Right atrium auricular region (tissue), 2 donors: ENCODE results near the gene GMIP. TPM values are rescaled to one million over a fixed set of nuclear protein-coding genes. Genes with fewer than 3 reads are reported as not detected.

ENCODE experiments used
- DNase-seq: peaks from one replicate; pipeline ENCODE4 v3.0.0-alpha.2; 2019; ENCODE audit warnings: low spot score
- H3K27ac ChIP-seq, 2 donors: fragments of 200-600 bp; sonication (generic); 1 replicate in 1 of 2; 2 replicates in 1 of 2; pipeline ENCODE4 v1.5.1; 2016 to 2019
- H3K27me3 ChIP-seq, 2 donors: fragments of 200-600 bp; sonication (generic); one replicate each; pipeline versions ENCODE4 v1.5.1 to v1.6.0; 2017 to 2019
- H3K36me3 ChIP-seq: fragments of 200-600 bp; sonication (generic); one replicate; pipeline ENCODE4 v1.5.1; 2016
- H3K4me1 ChIP-seq, 2 donors: fragments of 200-600 bp; sonication (generic); one replicate each; pipeline versions ENCODE4 v1.5.1 to v1.6.0; 2017 to 2019
- H3K4me3 ChIP-seq, 2 donors: fragments of 200-600 bp; sonication (generic); 1 replicate in 1 of 2; 2 replicates in 1 of 2; pipeline ENCODE4 v1.5.1; 2017 to 2019; ENCODE audit warnings: mild to moderate bottlenecking in 1 of 2, moderate library complexity in 1 of 2
- H3K9me3 ChIP-seq, 2 donors: fragments of 200-600 bp; sonication (generic); one replicate each; pipeline ENCODE4 v1.5.1; 2019
- total RNA-seq, 2 donors: library from RNA; depleted of rRNA; stranded (reverse); fragments of >200 nt; gene quantifications; one replicate each; pipeline ENCODE4 v1.1.0, GENCODE V29; 2016
- TF ChIP-seq, protein P1 (sequence below), 2 donors: fragments of 200-600 bp; sonication (generic); IDR thresholded peaks; one replicate each; pipeline ENCODE4 v1.5.1; 2019; ENCODE audit warnings: antibody characterized with exemption in 2 of 2

The GMIP gene
- total RNA-seq, 2 donors from 2014 or later: 2.3 to 4.9 TPM

DNA sequence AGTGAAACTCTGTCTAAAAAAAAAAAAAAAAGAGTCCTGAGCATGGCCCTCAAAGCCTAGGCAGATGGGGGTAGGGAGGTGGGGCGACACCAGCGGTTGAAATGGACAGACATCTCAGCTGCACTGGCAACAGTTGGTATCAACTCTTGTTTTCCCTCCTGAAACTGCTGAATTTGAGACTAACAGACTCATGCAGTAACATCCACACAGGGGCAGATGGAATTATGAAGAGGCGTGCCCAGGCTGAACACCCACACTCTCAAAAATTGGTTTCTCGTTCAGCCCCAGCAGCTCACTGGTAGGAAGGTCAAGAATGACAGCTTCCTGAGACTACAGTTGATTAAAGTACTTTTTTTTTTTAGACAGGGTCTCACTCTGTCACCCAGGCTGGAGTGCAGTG is 49.1 kb downstream of the GMIP start:
- H3K4me1 ChIP-seq: no peaks in the 10 kb centered on the region
- H3K9me3 ChIP-seq: no peaks in the 10 kb centered on the region
- H3K27me3 ChIP-seq: no peaks in the 10 kb centered on the region
- no peaks in the 10 kb centered on the region for H3K36me3 ChIP-seq
- DNase-seq: no peak
- no peak overlapping the region for H3K4me3 ChIP-seq
- no peak overlapping the region for H3K27ac ChIP-seq
- TF ChIP-seq, protein P1, sequence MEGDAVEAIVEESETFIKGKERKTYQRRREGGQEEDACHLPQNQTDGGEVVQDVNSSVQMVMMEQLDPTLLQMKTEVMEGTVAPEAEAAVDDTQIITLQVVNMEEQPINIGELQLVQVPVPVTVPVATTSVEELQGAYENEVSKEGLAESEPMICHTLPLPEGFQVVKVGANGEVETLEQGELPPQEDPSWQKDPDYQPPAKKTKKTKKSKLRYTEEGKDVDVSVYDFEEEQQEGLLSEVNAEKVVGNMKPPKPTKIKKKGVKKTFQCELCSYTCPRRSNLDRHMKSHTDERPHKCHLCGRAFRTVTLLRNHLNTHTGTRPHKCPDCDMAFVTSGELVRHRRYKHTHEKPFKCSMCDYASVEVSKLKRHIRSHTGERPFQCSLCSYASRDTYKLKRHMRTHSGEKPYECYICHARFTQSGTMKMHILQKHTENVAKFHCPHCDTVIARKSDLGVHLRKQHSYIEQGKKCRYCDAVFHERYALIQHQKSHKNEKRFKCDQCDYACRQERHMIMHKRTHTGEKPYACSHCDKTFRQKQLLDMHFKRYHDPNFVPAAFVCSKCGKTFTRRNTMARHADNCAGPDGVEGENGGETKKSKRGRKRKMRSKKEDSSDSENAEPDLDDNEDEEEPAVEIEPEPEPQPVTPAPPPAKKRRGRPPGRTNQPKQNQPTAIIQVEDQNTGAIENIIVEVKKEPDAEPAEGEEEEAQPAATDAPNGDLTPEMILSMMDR (IDR thresholded peaks at IDR 0.05): no peak

DNA sequence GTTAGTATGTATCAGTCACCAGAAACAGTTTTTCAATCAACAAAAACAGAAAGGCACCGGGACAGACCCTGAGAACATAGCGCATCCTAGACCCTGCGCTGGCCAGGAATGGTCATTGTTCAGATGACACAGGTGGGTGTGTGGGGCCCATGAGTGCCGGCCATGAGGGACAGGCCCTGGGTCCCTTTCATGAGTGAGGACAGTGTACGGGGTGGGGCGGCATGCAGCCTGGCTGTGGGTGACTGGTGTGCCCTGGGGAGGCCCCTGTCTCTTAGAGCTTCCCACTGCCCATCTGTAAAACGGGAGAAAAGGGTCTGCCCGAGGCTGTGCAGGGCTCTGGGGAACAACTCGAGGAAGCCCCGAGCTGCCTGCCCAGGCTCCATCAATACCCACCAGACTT is 50.8 kb downstream of the GMIP start:
- TF ChIP-seq, protein P1 (IDR thresholded peaks at IDR 0.05): no peak
- no peaks in the 10 kb centered on the region for H3K9me3 ChIP-seq

DNA sequence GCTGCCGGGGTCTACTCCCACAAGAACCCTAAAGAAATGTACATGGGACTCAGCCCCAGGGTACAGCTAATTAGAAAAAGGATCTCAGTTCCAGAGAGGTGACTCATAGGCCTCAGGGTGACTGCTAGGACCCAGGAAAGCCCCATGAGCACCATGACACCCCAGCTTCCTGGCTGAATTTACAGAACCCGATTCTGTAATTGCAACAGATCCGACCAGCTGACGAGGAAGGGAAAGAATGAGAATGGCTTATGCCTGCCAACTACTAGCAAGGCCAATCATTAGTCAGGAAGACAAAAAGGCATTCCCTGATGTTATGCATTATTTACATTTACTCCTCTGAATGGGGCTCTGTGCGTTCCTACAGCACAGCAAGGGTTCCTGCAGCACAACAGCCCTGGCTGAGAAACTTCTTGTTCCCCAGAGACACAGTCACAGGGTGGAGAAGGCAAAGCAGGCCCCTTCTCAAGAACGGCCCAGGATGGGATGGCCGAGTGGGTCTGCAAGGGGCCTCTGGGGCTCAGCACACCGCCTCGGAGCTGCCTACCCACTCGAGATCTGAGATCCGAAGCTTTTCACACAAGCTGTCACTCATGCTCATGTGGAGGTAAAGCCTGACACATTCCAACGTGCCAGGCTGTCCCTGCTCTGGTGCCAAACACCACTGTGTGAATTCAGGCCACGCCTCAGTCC is 52.2 kb downstream of the GMIP start:
- no peaks in the 10 kb centered on the region for H3K36me3 ChIP-seq
- H3K4me3 ChIP-seq: no peak overlapping the region
- TF ChIP-seq, protein P1 (IDR thresholded peaks at IDR 0.05): no peak
- H3K9me3 ChIP-seq: no peaks in the 10 kb centered on the region
- H3K27ac ChIP-seq: no peak overlapping the region
- no peaks in the 10 kb centered on the region for H3K4me1 ChIP-seq
- no peaks in the 10 kb centered on the region for H3K27me3 ChIP-seq
- DNase-seq: peak; percentile 59

More for the DNA sequence above, 50.8 kb downstream of the GMIP start:
- H3K4me1 ChIP-seq: no peaks in the 10 kb centered on the region
- no peaks in the 10 kb centered on the region for H3K36me3 ChIP-seq
- H3K27me3 ChIP-seq: no peaks in the 10 kb centered on the region
- no peak overlapping the region for H3K4me3 ChIP-seq
- DNase-seq: no peak
- H3K27ac ChIP-seq: no peak overlapping the region

DNA sequence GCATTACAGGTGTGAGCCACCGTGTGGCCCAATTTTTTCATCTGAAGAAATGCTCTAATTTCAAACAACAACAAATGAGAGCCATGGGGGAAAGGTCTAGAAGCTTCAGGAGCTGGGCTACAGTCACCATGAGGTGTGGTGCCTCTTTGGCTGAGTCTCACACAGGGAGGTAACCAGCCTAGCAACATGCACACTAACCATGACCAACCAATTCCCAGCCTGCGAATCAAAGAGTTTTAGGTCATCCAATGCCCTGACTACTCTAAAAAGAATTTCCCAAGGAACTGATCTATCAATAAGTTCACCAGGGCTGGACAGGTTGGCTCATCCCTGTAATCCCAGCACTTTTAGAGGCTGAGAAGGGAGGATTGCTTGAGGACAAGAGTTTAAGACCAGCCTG is 54.9 kb downstream of the GMIP start:
- no peaks in the 10 kb centered on the region for H3K27me3 ChIP-seq
- TF ChIP-seq, protein P1 (IDR thresholded peaks at IDR 0.05): no peak
- H3K4me3 ChIP-seq: no peak overlapping the region
- no peak overlapping the region for H3K27ac ChIP-seq
- no peaks in the 10 kb centered on the region for H3K36me3 ChIP-seq
- no peaks in the 10 kb centered on the region for H3K4me1 ChIP-seq
- no peak for DNase-seq
- no peaks in the 10 kb centered on the region for H3K9me3 ChIP-seq

DNA sequence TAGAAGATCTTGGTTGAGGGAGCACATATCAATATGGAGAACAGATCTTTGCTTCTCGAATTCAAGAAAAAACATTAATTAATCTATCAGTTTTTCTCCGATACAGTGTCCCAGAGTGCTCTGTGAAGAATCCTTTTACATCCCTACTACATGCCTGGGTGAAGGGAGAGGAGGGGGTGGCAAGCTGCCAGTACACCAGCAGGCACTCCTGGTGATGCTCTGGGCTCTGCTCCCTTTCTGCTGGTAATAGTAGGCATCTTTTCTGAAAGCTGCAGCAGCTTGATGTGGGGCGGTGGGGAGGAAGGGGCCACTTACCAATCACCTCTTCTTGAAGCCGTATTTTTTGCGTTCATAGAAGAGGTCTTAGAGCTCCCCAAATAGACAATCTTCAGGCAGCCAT is 55.7 kb downstream of the GMIP start:
- H3K27ac ChIP-seq: no peak overlapping the region
- H3K9me3 ChIP-seq: no peaks in the 10 kb centered on the region
- no peaks in the 10 kb centered on the region for H3K36me3 ChIP-seq
- H3K4me1 ChIP-seq: no peaks in the 10 kb centered on the region
- H3K27me3 ChIP-seq: no peaks in the 10 kb centered on the region
- TF ChIP-seq, protein P1 (IDR thresholded peaks at IDR 0.05): no peak
- no peak for DNase-seq
- H3K4me3 ChIP-seq: no peak overlapping the region

DNA sequence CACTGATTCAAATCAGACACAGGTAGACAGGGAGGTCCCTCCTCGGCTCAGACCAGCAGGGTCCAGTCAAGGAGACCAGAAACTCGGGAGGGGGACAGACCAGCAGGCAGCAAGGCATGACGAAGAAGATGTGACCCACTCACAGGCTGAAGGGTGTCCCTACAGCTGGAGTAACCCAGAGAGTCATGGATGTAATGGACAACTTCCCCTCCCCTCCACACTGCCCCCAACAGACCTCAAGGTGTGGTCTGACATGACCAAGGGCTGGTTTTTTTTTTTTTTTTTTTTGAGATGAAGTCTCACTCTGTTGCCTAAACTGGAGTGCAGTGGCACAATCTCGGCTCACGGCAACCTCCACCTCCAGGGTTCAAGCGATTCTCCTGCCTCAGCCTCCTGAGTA is 59.1 kb downstream of the GMIP start:
- DNase-seq: no peak
- Histone ChIP-seq H3K27me3 (no peaks in the 10 kb centered on the region), H3K27ac (no peak overlapping the region), H3K4me3 (no peak overlapping the region), H3K9me3 (no peaks in the 10 kb centered on the region), H3K36me3 (no peaks in the 10 kb centered on the region), H3K4me1 (no peaks in the 10 kb centered on the region)
- TF ChIP-seq, protein P1 (IDR thresholded peaks at IDR 0.05): no peak
